Measurements from ENCODE around the gene MUC6.

Gene MUC6

GRCh38 chr11:970319-970871 is 66.1 kb downstream of the MUC6 start:
- H3K36me3 ChIP-seq = peaks cover 15% of the 10 kb centered on the region
- H3K4me1 ChIP-seq = no peaks in the 10 kb centered on the region
- DNase-seq = no peak
- no peak for TF ChIP-seq CTCF (IDR thresholded peaks at IDR 0.05; ENCODE audit: low read depth, low read length)
- H3K9me3 ChIP-seq = no peaks in the 10 kb centered on the region
- no peaks in the 10 kb centered on the region for H3K27me3 ChIP-seq
- H3K4me3 ChIP-seq (ENCODE audit: low read depth, low read length) = no peak overlapping the region

GRCh38 chr11:969651-970205 is 66.8 kb downstream of the MUC6 start:
- H3K4me1 ChIP-seq = no peaks in the 10 kb centered on the region
- no peak for TF ChIP-seq CTCF (IDR thresholded peaks at IDR 0.05; ENCODE audit: low read depth, low read length)
- no peak for DNase-seq
- no peak overlapping the region for H3K4me3 ChIP-seq (ENCODE audit: low read depth, low read length)
- H3K36me3 ChIP-seq = peaks cover 15% of the 10 kb centered on the region
- no peaks in the 10 kb centered on the region for H3K27me3 ChIP-seq
- H3K9me3 ChIP-seq = no peaks in the 10 kb centered on the region

- H3K9me3 ChIP-seq = no peaks in the 10 kb centered on the region
- no peaks in the 10 kb centered on the region for H3K27me3 ChIP-seq
- no peak for DNase-seq
- H3K4me1 ChIP-seq = no peaks in the 10 kb centered on the region
- H3K4me3 ChIP-seq (ENCODE audit: low read depth, low read length) = no peak overlapping the region
- H3K36me3 ChIP-seq = peaks cover 19% of the 10 kb centered on the region
- TF ChIP-seq CTCF (IDR thresholded peaks at IDR 0.05; ENCODE audit: low read depth, low read length) = no peak
These were observed 67.7 kb downstream of the MUC6 start for GRCh38 chr11:968822-969221.

GRCh38 chr11:967995-968751 is 68.3 kb downstream of the MUC6 start:
- DNase-seq = no peak
- Histone ChIP-seq H3K36me3 (peaks cover 24% of the 10 kb centered on the region), H3K27me3 (no peaks in the 10 kb centered on the region)

GRCh38 chr11:965206-965775 is 71.2 kb downstream of the MUC6 start:
- no peak for TF ChIP-seq CTCF (IDR thresholded peaks at IDR 0.05; ENCODE audit: low read depth, low read length)
- Histone ChIP-seq H3K27me3 (no peaks in the 10 kb centered on the region), H3K9me3 (no peaks in the 10 kb centered on the region), H3K4me1 (no peaks in the 10 kb centered on the region), H3K36me3 (peaks cover 12% of the 10 kb centered on the region), H3K4me3 (ENCODE audit: low read depth, low read length) (no peak overlapping the region)
- DNase-seq = no peak

More at GRCh38 chr11:967995-968751, 68.3 kb downstream of the MUC6 start:
- Histone ChIP-seq H3K4me3 (ENCODE audit: low read depth, low read length) (no peak overlapping the region), H3K4me1 (no peaks in the 10 kb centered on the region), H3K9me3 (no peaks in the 10 kb centered on the region)
- TF ChIP-seq CTCF (IDR thresholded peaks at IDR 0.05; ENCODE audit: low read depth, low read length) = no peak

- peaks cover 12% of the 10 kb centered on the region for H3K36me3 ChIP-seq
- H3K4me3 ChIP-seq (ENCODE audit: low read depth, low read length) = no peak overlapping the region
- no peaks in the 10 kb centered on the region for H3K27me3 ChIP-seq
- TF ChIP-seq CTCF (IDR thresholded peaks at IDR 0.05; ENCODE audit: low read depth, low read length) = no peak
- no peak for DNase-seq
- H3K4me1 ChIP-seq = no peaks in the 10 kb centered on the region
- H3K9me3 ChIP-seq = no peaks in the 10 kb centered on the region
These were observed 72.7 kb downstream of the MUC6 start for GRCh38 chr11:963852-964251.

Measured in BE2C (cell line).